NCI-H1436 treated with DMSO at 0.1 percent for 48 hours (cell line): ENCODE results near the gene MYH11.

Experiments used
- DNase-seq: peaks from one replicate; lab custom pipeline; 2025; lab: John Stamatoyannopoulos, UW

The MYH11 gene

DNA sequence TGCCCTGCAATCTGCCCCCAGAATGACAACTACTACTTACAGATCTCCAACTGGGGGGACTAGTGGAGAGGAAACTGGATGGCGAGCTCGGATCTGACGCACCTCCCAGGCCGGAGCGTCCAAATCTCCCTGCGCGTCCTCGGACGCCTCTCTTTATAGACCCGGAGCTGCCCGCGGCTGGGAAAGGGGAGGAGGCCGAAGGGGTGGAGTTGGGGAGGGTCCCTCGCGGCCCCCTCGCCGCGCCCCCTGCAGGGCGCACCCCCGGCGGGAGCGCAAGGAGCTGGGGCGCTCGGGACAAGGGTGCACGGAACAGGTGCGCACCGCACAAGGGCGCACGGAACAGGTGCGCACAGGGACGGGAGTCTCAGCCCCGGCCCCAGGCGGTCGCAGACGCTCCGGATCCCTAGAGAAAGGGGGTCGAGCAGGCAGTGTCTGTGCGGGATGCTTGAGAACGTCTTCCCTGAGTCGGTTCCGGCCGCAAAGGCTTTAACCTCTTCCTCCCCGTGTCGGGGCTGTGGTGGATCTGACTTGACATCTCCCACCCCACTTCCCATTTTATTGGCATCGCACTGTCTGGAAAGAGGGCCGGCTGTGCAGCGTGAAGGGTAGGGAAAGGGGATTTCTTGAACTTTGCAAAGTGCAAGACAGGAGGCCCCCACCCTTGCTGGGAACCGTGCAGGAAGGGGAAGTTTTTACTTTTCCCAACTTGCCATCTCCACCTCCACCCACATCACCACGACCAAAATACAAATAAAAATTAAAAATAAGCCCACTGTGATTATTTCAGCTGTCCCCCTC is at the start of gene MYH11:
MYH11 (minus strand) TSS at position 128 of the 798 bp plus-strand sequence. CDS start 18,776 bp downstream, outside the sequence.
- no peak for DNase-seq

DNA sequence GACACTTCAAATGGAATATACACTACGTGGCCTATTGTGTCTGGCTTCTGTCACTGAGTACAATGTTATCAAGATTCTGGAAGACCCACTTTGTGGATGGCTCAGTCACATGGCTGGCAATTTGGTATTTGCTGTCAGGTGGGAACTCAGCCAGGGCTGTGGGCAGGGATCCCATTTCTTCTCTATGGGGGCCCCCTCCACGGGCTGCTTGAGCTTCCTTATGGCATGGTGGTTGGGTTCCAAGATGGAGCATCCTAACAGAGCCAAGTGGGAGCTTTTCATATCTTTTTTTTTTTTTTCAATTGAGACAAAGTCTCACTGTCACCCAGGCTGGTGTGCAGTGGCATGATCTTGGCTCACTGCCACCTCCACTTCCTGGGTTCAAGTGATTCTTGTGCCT is 49.6 kb upstream of the MYH11 start:
- DNase-seq = no peak

DNA sequence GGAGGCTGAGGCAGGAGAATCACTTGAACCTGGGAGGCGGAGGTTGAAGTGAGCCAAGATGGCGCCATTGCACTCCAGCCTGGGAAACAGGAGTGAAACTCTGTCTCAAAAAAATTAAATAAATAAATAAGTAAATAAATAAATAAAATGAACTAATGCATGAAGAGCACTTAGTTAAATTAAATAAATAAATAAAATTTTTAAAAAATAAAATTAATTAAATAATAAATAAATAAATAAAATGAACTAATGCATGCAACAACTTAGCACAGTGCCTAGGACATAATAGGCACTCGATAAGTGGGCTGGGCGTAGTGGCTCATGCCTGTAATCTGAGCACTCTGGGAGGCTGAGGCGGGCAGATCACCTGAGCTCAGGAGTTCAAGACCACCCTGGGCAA is 47.1 kb upstream of the MYH11 start:
- no peak for DNase-seq

DNA sequence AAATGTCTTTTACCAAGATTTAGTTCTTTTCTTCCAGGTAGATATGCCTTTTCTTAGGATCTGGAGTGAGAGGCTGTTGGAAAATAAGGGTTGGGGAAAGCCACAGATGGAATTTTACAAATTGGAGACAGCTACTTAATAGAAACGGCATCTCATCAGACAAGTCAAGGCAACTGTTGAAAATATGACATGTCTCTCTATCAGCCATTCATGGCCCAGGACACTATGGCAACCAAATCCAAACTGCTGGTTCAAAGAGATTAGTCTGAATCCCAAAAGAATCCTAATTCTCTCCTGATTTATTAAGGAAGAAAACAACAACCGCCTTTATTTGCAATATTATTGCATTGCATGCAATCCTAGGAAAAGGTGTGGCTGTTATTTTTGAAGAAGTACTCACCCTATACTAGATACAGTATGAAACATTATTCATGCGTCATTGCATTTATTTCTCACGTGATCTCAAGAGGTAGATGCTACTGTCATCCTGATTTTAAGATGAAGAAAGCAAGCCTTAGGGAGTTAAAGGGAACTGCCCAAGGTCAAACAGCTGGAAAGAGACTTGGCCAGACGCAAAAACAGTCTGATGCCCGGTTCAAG is 44.2 kb upstream of the MYH11 start:
- no peak for DNase-seq

DNA sequence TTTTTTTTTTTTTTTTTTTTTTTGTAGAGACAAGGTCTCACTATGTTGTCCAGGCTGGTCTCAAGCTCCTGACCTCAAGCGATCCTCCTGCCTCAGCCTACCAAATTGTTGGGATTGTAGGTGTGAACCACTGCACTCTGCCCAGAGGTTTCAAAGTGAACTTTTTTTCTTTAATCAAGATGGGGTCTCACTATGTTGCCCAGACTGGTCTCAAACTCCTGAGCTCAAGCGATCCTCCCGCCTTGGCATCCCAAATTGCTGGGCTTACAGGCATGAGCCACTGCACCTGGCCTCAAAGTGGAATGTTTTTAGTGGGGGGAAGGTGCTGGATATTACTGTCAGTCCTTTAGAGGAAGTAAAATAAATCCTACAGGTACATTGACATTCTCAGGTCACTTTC is 43.5 kb upstream of the MYH11 start:
- no peak for DNase-seq

DNA sequence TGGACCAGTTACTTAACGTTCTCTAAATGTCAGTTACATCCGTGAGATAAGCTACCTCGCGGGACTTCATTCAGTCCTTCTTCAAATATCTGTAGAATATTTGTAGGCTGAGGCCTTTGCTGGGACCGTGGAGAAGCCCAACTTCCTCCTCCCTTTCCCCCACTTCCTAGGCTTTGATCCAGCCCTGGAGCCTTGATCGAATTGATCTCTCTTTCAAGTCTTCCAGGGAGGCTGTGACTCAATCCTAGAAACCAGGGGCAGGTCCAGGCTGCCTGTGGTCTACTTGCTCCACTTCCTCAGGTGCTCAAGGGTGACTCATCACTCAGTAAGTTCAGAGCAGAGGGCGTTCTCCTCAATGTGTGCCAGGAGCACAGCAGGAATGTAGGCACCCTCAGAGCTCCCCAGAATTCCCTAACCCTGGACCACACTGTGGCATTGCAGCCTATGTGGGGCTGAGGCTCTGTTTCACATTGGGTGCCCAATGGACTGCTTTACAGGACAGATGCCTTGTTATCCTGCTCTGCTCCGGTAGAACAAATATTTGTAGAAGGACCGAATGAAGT is 42.8 kb upstream of the MYH11 start:
- DNase-seq = no peak

DNA sequence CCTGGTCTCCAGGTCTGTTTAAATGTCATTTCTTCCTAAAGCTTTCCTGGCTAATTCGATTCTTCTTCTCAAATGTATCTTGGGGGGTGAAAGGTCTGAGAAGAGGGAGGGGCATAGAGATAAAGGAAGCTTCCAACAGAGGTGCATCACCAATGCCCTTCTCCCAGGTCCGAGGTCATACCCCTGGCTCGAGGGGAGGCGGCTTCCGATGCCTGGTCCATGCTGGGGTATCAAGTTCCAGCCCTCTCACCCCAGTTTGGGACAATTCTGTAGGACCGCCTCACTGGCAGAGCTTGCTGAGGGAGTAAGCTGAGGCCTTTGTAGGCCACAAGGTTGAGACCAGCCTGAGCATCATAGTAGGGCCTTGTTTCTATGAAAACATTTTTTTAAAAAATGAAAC is 41.8 kb upstream of the MYH11 start:
- no peak for DNase-seq

DNA sequence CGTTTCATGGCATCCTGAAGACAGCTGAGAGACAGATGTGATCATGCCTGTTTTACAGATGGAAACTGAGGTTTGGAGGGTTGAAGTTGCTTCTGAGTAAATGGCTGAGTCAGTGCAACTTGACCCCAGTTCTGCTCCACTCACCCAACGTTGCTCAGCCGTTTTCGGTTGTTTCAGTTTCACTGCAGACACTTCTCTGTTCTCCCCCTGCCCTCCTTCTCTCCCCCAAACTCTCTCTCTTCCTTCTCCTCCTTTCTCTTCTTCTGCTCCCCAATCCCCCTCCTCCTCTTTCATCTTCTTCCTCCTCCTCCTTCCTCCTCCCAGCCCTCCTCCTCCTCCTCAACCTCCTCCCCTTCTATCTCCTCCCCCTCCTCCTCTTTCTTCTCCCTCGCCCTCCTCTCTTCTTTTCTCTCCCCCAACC is 41.0 kb upstream of the MYH11 start:
- DNase-seq = no peak

DNA sequence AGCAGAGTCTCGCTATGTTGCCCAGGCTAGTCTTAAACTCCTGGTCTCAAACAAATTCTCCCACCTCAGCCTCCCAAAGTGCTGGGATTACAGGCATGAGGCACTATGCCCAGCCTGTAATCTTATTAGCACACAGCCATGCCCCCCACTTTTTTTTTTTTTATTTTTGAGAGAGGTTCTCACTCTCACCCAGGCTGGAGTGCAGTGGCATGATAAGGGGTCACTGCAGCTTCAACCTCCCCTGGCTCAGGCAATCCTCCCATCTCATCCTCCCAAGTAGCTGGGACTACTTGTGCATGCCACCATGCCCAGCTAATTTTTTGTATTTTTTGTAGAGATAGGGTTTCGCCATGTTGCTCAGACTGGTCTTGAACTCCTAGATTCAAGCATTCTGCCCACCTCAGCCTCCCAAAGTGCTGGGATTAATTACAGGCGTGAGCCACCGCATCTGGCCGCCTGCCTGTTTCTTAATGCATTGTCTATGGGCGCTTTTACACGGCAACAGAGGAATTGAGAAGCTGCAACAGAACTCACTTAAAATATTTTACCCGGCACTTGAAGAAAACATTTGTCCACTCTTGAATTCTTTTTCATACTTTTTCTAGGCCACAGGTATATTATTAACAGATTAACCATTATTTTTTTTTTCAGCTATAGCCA is 40.4 kb upstream of the MYH11 start:
- no peak for DNase-seq

DNA sequence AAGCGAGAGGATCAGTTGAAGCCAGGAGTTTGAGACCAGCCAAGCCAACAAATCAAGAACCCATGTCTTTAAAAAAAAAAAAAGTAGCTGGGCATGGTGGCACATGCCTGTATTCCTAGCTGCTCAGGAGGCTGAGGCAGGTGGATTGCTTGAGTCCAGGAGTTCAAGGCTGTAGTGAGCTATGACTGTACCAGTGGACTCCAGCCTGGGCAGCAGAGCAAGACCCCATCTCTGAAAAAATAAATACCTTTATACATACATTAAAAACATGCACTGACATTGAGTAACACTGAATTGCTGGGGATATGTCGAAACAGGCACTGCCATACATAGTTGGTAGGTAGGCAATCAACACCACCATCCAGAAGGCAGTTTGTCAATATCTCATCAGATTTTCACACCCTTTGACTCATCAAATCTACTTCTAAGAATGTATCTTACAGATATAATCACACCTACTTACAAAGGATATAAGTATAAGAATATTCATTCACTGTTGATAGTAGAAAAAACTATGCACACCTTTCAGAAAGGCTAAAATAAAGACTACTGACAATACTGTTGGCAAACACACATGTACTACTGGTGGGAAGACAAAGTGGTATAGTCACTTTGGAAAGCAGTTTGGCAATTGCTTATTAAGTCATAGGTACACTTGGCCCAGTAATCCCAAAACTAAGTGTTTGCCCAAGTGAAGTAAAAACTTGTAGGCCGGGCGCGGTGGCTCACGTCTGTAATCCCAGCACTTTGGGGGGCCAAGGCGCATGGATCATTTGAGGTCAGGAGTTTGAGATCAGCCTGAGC is 37.9 kb upstream of the MYH11 start:
- no peak for DNase-seq

DNA sequence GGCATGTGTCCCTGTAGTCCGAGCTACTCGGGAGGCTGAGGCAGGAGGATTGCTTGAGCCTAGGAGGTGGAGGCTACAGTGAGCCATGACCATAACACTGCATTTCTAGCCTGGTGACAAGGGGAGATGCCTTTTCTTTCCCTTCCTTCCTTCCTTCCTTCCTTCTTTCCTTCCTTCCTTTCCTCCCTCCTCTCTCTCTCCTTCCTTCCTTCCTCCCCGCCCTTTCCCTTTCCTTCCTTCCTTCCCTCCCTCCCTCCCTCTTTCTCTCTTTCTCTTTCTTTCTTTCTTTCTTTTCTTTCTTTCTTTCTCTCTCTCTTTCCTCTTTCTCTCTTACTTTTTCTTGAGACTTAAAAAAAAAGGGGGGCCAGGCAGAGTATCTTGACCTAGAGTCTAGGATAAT is 34.7 kb upstream of the MYH11 start:
- DNase-seq = no peak

DNA sequence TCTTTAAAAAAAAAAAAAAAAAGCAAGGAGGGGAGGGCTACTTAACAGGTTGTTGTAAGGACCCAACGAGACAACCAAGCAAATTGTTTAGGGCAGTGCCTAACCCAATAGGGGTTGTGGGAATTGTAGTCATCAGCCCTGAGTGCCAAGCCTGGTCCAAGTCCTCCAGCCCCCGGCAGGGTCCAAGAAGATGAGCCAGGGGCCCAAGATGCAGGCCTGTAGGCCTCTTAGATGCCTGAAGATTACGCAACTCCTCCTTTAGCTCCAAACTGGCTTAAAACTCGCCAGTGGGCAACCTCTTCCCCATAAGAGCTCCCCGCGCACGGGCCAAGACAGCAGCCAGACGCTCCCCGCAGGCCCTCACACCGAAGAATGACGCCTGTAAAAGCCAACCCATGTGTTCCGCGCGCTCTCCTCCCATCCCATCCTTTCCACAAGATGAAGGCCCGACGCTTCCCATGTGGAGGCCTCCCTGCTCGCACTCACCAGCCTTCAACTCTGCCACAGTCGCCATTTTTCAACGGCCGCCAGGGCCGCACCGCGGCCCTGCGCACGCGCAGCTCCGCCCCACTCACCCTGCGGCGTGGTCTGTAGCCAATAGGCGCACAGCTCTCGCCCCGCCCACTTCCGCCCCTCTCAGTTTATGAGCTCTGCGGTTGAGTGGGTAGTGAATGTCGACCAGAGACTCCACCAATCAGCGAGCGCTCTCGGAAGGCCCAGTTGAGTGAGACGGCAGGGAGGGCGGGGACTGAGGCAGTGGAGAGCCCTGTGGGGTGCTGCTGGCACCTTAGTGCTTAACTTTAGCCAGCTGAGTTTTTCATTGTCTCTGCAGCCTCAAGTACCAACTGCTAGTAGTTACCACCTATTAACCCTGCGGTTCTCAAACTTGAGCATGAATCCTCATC is 31.5 kb upstream of the MYH11 start, which contains the start of gene CEP20:
CEP20 (minus strand) TSS at position 532 of the 905 bp plus-strand sequence; CDS start at position 514, 18 bp downstream.
- peak; percentile 92 for DNase-seq

DNA sequence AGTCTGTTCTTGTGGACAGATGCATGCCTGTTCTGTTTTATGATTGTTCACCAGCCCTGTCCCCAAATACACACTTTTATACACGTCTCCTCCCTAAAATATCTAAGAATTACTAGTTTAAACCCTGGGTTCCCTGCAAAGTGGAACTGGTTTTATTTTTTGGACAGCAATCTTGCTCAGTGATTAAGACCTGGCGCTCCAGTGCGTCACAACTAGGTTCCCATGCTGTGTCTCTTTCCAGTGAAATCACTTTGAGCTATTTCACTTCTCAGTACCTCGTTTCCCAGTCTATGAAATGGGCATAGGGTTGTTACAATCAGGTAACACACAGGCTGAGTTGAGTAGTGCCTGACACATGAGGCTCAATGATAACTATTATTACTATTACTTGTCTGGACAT is 30.5 kb upstream of the MYH11 start:
- no peak for DNase-seq

DNA sequence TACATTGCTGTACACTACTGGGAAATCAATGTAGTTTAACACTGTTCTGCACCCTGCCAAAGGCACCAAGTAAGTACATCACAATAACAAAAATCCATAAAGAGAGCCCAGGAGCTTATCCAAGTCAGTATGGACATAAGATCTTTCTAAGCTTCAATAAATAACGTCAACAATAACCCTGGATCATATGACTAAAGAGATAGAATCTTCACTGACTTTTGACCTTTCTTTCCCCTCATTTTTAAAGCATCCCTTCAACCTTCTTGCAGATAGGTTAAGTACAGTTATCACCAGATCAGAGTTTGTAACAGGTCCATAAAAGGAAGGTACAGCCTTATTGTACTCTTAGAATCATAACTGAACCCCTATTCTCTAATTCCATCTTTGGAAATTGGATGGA is 29.2 kb upstream of the MYH11 start:
- no peak for DNase-seq

DNA sequence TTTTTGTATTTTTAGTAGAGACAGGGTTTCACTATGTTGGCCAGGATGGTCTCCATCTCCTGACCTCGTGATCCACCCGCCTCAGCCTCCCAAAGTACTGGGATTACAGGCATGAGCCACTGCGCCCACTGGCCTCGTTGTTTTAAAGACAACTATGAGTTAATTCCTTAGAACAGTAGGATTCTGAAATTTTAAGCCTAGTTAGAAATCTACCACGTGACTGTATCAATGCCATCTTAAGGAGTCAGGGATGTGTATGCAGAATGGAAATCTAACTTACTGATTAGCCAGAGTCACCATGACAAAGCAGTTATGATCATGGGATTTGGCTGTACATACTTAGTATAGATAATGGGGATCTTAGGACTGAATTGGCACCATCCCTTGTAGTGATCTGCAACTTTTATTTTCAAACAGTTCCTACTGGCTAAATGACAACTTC is 28.8 kb upstream of the MYH11 start:
- DNase-seq = no peak

DNA sequence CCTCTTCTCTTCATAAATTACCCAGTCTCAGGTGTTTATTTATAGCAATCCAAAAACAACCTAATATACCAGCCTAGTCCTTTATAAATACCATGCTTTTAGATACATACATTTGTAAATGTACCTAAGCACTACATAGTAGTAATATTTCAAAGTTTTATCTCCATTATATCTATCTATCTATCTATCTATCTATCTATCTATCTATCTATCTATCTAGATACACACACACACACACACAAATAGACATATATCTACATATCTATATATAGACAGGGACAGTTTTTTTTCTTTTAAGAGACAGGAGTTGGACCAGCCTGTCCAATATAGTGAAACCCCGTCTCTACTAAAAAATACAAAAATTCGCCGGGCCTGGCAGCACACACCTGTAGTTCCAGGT is 25.7 kb upstream of the MYH11 start:
- DNase-seq = no peak

DNA sequence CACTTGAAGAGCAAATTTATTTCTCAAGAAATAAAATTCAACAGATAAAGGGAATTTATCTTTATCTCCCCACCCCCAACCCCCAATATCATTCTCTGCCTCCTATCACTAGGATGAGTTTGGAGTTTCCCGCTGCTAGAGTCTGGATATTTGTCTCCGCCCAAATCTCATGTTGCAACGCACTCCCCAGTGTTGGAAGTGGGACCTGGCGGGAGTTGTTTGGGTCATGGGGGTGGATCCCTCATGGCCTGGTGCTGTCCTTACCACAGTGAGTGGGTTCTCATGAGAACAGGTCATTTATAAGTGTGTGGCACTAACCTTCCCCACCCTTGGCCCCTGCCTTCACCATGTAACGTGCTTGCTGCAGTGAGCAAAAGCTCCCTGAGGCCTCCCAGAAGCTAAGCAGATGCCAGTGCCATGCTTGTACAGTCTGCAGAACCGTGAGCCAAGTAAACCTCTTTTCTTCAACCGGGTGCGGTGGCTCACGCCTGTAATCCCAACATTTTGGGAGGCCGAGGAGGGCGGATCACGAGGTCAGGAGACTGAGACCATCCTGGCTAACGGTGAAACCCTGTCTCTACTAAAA is 25.1 kb upstream of the MYH11 start:
- no peak for DNase-seq

DNA sequence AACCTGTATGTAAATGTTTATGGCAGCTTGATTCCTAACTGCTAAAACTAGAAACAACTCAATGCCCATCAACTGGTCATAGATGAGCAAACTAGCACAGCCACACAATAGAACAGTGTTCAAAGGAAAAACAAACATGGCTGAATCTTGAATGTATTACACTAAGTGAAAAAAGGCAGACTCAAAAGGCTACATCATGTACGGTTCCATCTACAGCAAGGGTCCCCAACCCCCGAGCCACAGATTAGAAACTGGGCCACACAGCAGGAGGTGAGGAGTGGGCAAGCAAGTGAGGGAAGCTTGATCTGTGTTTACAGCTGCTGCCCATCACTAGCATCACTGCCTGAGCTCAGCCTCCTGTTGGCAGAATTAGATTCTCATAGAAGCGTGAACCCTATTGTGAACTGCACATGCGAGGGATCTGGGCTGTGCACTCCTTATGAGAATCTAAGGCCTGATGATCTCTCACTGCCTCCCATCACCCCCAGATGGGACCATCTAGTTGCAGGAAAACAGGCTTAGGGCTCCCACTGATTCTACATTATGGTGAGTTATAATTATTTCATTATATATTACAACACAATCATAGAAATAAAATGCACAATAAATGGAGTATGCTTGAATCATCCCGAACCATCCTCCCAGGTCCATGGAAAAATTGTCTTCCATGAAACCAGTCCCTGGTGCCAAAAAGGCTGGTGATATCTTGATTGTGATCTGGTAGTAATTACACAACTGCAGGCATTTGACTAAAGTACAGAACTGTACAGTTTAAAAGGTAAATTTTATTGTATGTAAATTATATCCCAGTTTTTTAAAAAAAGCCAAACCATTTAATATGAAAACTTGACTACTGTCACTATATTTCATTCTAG is 23.8 kb upstream of the MYH11 start:
- no peak for DNase-seq

DNA sequence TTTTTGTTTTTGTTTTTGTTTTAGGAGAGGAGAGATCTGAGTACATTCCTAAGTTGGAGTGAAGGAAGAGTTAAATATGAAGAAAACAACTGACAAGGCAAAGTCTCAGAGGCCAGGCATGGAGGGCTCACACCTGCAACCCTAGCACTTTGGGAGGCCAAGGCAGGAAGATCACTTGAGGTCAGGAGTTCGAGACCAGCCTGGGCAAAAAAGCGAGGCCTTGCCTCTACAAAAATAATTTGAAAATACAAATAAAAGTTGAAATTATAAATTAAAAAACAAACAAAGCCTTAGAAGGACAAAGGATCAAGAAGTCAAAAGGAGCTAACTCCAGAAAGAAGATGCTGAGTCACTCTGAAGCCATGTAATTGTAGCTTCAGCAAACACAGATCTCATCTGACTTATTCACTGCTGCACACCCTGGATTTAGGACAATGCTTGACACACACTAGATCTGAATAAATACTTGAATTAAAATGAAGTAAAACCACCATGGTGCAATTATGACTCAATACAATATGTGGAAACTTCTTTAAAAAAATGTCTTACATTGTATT is 22.5 kb upstream of the MYH11 start:
- DNase-seq = peak; percentile 1
